Spleen (tissue), 11 donors: ENCODE measurements around the gene CITED2. TPM values are rescaled to one million over a fixed set of nuclear protein-coding genes. Genes with fewer than 3 reads are reported as not detected.
"Not testable (repeated sequence)": the region's sequence is repeated elsewhere in the genome, so short reads cannot be mapped to it uniquely, and the experiment has no call there.

Source experiments
- DNase-seq: peaks from one replicate; pipeline ENCODE4 v3.0.0-alpha.2; 2020
- H3K27ac ChIP-seq, 8 donors: fragments of 200-600 bp; sonication (generic) in 7 of 8; 1 replicate in 4 of 8; 2 replicates in 4 of 8; pipeline versions ENCODE4 v1.5.0 to v1.8.0; 2016 to 2021; ENCODE audit warnings: inconsistent platforms in 4 of 8, mild to moderate bottlenecking in 4 of 8, moderate library complexity in 1 of 8
- H3K27me3 ChIP-seq, 7 donors: fragments of 200-600 bp; sonication (generic) in 6 of 7; replicated peaks in 1 of 7; 1 replicate in 4 of 7; 2 replicates in 3 of 7; pipeline versions ENCODE4 v1.5.0 to v1.8.0; 2016 to 2021; ENCODE audit warnings: inconsistent platforms in 3 of 7, mild to moderate bottlenecking in 1 of 7
- H3K36me3 ChIP-seq, 6 donors: fragments of 200-600 bp; sonication (generic) in 5 of 6; 1 replicate in 4 of 6; 2 replicates in 2 of 6; pipeline versions ENCODE4 v1.5.0 to v1.8.0; 2016 to 2021; ENCODE audit warnings: inconsistent platforms in 2 of 6
- H3K4me1 ChIP-seq, 6 donors: fragments of 200-600 bp; sonication (generic) in 5 of 6; 1 replicate in 3 of 6; 2 replicates in 3 of 6; pipeline versions ENCODE4 v1.5.0 to v1.8.0; 2016 to 2021; ENCODE audit warnings: inconsistent platforms in 3 of 6
- H3K4me3 ChIP-seq, 8 donors: fragments of 200-600 bp; sonication (generic) in 7 of 8; 1 replicate in 4 of 8; 2 replicates in 4 of 8; pipeline versions ENCODE4 v1.5.0 to v1.8.0; 2016 to 2021; ENCODE audit warnings: inconsistent platforms in 4 of 8, mild to moderate bottlenecking in 4 of 8, moderate library complexity in 2 of 8
- H3K9me3 ChIP-seq, 8 donors: fragments of 200-600 bp; sonication (generic) in 7 of 8; 1 replicate in 4 of 8; 2 replicates in 4 of 8; pipeline versions ENCODE4 v1.5.0 to v1.8.0; 2016 to 2021; ENCODE audit warnings: inconsistent platforms in 4 of 8
- CTCF ChIP-seq, 11 experiments: fragments of 200-600 bp in 7 of 11; fragments of 450-650 bp in 4 of 11; sonication (generic) in 4 of 11; IDR thresholded peaks in 8 of 11; conservative IDR thresholded peaks in 3 of 11; 1 replicate in 7 of 11; 2 replicates in 4 of 11; pipeline versions ENCODE4 v1.4.0 to v1.8.0; 2016 to 2021; ENCODE audit warnings: antibody characterized with exemption in 11 of 11, inconsistent platforms in 4 of 11, mild to moderate bottlenecking in 1 of 11
- POLR2A ChIP-seq, 3 donors: fragments of 450-650 bp; IDR thresholded peaks; one replicate each; pipeline ENCODE4 v1.5.1; 2017; ENCODE audit warnings: antibody characterized with exemption in 3 of 3, mild to moderate bottlenecking in 1 of 3
- POLR2AphosphoS5 ChIP-seq, 3 donors: sonication (generic); formaldehyde crosslinking; IDR thresholded peaks; one replicate each; pipeline ENCODE4 v1.5.1; 2017; ENCODE audit warnings: antibody characterized with exemption in 3 of 3
- WGBS, 5 donors: extraction: QIAGEN DNeasy Blood & Tissue Kit in 3 of 5; methylation state at CpG; one replicate each; pipeline versions ENCODE4 v1.1.5 to v1.1.7; 2013 to 2018; 5-methylcytosine and 5-hydroxymethylcytosine counted together
- intact Hi-C: fragments of 100-400 bp; cut with DNase I; formaldehyde crosslinking; loops from one replicate; pipeline ENCODE4 v1.15.0; 2023; ENCODE audit warnings: low total_unique reads
- polyA plus RNA-seq, 3 donors: library from polyadenylated mRNA; stranded (reverse); fragments of 200-250 nt; gene quantifications; one replicate each; pipeline ENCODE4 v1.2.1, GENCODE V29; 2013
- total RNA-seq, 7 donors: library from RNA; depleted of rRNA in 3 of 7; stranded (reverse); fragments of >200 nt in 3 of 7; fragmentation: NEBNext Ultra II Directional in 4 of 7; extraction: Animal tissue kit (Norgen Biotek cat#: 25700) in 4 of 7; gene quantifications; one replicate each; pipeline versions ENCODE4 v1.1.0 to v1.2.1, GENCODE V29; 2016 to 2021
- donor health status: healthy with polysubstance abuse.
- donor health status: DM: no; HTN: no; CAD: no; lungs with moderate emphysema.
- donor health status: DM: no; HTN: no; CAD: no.
- donor health status: Bipolar disorder and iron deficiency.
- donor health status: healthy.
- donor health status: DM: no; HTN: no; CAD: no.
- donor health status: DM: yes; HTN: yes; CAD: no.

The CITED2 gene
- total and polyA plus RNA-seq, 10 donors, result 12.9 to 213 (median 145) TPM

- Histone ChIP-seq H3K4me1 (peaks cover 0 to 7% (median 0%) of the 10 kb centered on the region in 6 donors), H3K36me3 (no peaks in the 10 kb centered on the region), H3K4me3 (no peak overlapping the region), H3K27me3 (no peaks in the 10 kb centered on the region), H3K9me3 (no peaks in the 10 kb centered on the region), H3K27ac (no peak overlapping the region)
- 81 to 88% (median 83%) methylated on average over 5 of the region's 5 CpGs for WGBS, 5 donors
- no peak for DNase-seq
- intact Hi-C loops, result no loop called here
- TF ChIP-seq CTCF (IDR thresholded peaks at IDR 0.05 in 8 of 11, conservative IDR thresholded peaks at IDR 0.05 in 3 of 11), result no peak
- TF ChIP-seq POLR2AphosphoS5 (IDR thresholded peaks at IDR 0.05), result no peak
- TF ChIP-seq POLR2A (IDR thresholded peaks at IDR 0.05), result no peak
Observed at GRCh38 chr6:139418481-139419132, 44.2 kb upstream of the CITED2 start.

GRCh38 chr6:139416146-139416545 lies 41.7 kb upstream of the CITED2 start:
- Histone ChIP-seq H3K36me3 (no peaks in the 10 kb centered on the region), H3K27me3 (no peaks in the 10 kb centered on the region), H3K4me3 (no peak overlapping the region), H3K4me1 (no peaks in the 10 kb centered on the region), H3K9me3 (peaks cover 0 to 2% (median 0%) of the 10 kb centered on the region in 8 donors), H3K27ac (no peak overlapping the region)
- TF ChIP-seq CTCF (IDR thresholded peaks at IDR 0.05 in 8 of 11, conservative IDR thresholded peaks at IDR 0.05 in 3 of 11), result no peak
- no peak for TF ChIP-seq POLR2AphosphoS5 (IDR thresholded peaks at IDR 0.05)
- no peak for TF ChIP-seq POLR2A (IDR thresholded peaks at IDR 0.05)
- DNase-seq, result no peak
- intact Hi-C loops, result no loop called here
- 87 to 96% (median 93%) methylated on average over 2 of the region's 2 CpGs for WGBS, 5 donors

GRCh38 chr6:139415365-139415764 lies 40.9 kb upstream of the CITED2 start:
- Histone ChIP-seq H3K4me3 (no peak overlapping the region), H3K9me3 (peaks cover 0 to 2% (median 0%) of the 10 kb centered on the region in 8 donors), H3K27me3 (no peaks in the 10 kb centered on the region), H3K36me3 (no peaks in the 10 kb centered on the region), H3K4me1 (no peaks in the 10 kb centered on the region), H3K27ac (no peak overlapping the region)
- 88 to 96% (median 92%) methylated on average over 3 of the region's 3 CpGs for WGBS, 5 donors
- intact Hi-C loops, result no loop called here
- TF ChIP-seq POLR2AphosphoS5 (IDR thresholded peaks at IDR 0.05) (no peak), POLR2A (IDR thresholded peaks at IDR 0.05) (no peak)
- no peak for DNase-seq

GRCh38 chr6:139412103-139412502 lies 37.7 kb upstream of the CITED2 start:
- H3K36me3 ChIP-seq, H3K27ac ChIP-seq, DNase-seq, H3K4me1 ChIP-seq, H3K27me3 ChIP-seq, intact Hi-C loops, H3K9me3 ChIP-seq, H3K4me3 ChIP-seq: not testable (repeated sequence)
- WGBS, 5 donors, result 93 to 100% (median 95%) methylated on average over 1 of the region's 1 CpG

- TF ChIP-seq POLR2AphosphoS5 (IDR thresholded peaks at IDR 0.05), result no peak
- TF ChIP-seq CTCF (IDR thresholded peaks at IDR 0.05 in 8 of 11, conservative IDR thresholded peaks at IDR 0.05 in 3 of 11), result no peak
- TF ChIP-seq POLR2A (IDR thresholded peaks at IDR 0.05), result no peak
- DNase-seq, result no peak
- Histone ChIP-seq H3K9me3 (peaks cover 0 to 2% (median 0%) of the 10 kb centered on the region in 8 donors), H3K27ac (no peak overlapping the region), H3K4me1 (no peaks in the 10 kb centered on the region), H3K27me3 (no peaks in the 10 kb centered on the region), H3K4me3 (no peak overlapping the region), H3K36me3 (no peaks in the 10 kb centered on the region)
- intact Hi-C loops, result no loop called here
- 84 to 93% (median 92%) methylated on average over 4 of the region's 4 CpGs for WGBS, 5 donors
Observed at GRCh38 chr6:139409026-139409425, 34.6 kb upstream of the CITED2 start.
